NCI-H2227 (cell line): Measurements from ENCODE around the gene ATG101.

Experiments
- DNase-seq: peaks from one replicate; lab custom pipeline; 2025; ENCODE audit not compliant: unreplicated experiment; lab: John Stamatoyannopoulos, UW

Gene ATG101

DNA sequence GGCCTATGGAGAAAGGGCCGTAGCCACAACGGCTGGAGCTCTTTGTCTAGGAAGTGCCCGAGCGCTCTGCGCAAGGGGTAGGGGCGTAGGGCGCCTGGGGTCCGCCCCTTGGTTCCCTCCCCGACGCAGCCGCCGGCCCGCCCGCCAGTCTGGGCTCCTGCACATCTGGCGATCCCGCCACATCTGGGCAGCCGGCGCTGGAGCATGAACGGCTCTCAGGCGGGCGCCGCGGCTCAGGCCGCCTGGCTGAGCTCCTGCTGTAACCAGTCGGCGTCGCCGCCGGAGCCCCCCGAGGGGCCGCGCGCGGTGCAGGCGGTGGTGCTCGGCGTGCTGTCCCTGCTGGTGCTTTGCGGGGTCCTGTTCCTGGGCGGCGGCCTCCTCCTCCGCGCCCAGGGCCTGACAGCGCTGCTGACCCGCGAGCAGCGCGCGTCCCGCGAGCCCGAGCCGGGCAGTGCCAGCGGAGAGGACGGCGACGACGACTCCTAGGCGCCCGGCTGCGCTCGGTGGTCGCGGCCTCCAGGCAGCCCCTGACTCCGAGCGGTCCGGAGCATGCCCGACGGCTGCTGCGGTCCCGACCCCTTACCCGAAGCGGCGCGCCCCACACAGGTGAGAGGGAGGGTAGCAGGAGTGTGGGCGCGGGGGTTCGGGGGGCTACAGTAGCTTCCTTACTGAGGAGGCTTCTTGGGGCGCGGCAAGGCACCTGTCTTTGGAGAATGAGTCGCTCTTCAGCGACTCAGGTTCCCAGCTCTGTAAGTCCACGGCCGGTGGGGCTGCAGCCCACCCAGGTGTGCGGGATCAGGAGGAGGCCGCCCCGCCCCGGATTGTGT, 10.0 kb downstream of the ATG101 start, which contains the start of gene SMIM41:
SMIM41 (plus strand) TSS at position 129 of the 827 bp plus-strand sequence; CDS start at position 205, 76 bp downstream.
- no peak for DNase-seq

DNA sequence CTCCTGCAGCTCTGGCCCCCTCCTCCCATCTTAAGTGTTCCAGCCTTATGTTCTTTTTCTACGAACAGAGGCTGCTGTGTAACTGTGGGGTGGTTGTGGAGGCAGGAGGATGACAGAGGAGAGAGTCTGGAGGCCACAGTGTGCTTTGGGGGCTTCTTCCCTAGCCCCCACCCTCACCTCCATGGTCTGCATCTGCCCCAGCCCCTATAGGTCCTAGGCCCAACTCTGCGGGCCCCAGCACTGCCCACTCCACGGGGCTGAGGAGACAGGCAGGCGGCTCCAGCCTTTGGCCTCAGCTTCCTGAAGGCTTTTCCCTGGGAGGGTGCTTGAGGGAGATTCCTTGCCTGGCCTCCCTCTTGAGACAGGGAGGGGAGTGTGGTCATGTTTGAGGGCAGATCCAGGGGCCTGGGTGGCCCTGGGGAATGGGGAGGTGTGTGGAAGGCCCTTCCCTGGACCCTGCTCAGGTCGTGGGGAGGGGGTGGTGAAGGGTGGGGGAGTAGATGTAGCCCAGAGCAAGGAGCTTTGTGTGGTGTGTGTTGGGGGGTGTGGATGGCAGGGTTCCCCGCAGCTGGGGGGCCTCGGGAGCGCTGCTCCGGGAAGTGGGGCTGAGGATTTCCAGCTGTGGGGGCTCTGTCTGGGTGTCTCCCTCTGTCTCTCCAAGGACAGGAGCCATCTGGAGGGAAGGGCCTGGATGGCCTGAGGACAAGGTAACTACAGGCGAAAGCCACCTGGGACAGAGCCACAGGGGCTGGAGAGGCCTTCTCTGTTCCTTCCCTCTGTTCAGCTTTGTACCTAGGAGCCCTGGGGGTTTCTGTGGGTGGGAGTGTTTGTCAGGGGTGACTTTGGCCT, 10.8 kb downstream of the ATG101 start:
- DNase-seq, result no peak

DNA sequence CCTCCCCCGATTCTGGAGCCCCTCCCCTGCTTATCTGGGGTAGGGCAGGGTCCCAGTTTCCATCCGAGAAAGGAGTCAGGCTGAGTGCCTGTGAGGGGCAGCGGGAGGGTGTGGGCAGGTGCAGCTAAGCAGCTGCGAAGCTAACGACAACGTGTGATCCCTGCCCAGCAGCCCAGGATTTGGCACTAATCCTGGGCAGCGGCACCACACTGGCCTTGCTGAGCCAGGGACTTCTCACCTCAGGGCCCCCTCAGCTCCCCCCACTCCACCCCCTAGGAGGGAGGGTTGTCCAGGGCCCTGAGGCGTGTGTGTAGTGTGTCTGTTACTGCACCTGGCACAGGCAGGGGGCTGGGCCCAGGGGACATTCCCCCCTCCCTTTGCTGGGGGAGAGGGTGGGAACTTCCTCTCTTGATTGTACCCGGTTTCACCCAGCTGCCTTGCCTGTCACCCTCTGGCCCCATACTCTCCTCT, 11.5 kb downstream of the ATG101 start:
- DNase-seq, result no peak

DNA sequence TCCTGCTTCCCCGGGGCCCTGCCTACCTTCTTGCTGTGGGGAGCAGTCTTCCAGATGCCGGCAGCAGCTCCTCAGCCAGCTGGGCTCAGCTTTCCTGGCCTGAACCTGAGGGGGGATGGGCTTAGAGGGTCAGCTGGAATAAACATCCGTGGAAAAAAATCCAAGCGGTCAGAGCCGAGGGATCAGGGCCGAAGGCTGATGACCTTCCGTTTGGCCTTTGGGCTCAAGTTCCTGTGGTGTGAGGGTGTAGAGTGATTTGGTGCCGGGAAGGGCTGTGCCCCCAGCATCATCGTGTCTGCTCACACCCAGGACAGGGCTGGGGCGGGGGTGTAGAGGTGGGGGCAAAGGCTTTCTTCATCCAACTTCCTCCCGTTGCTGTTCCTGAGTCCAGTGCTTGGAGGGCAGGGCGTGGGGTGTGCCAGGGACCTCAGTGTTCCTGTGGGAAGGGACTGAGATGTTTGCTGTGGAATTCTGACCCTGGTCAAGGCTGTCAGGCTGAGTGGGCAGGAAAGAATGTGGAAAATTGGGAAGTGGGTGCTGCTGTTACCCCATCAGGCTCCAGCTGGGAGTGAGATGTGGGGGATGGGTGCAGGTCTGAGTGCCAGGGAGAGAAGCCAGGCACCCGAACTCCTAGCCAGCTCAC, 12.4 kb downstream of the ATG101 start:
- DNase-seq, result no peak

DNA sequence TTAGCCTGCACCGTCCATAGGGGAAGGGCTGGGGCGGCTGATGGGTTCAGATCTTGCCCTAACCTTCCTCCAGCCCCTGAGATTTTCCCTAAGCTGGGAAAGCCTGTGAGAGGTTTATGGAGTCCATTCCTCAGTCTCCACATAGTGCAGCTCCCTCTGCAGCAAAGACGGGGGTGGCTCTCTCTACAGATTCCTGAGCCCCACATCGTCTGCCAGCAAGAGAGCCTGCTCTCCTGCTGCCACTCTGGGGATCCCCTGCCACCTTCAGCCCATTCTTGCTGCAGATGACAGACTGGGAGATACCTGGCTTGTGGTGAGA, 12.8 kb downstream of the ATG101 start:
- DNase-seq, result no peak

- peak; percentile 76 for DNase-seq
Measured at GRCh38 chr12:52082988-52083637, 13.3 kb downstream of the ATG101 start.

- no peak for DNase-seq
Measured at GRCh38 chr12:52083638-52083996, 13.8 kb downstream of the ATG101 start.

DNA sequence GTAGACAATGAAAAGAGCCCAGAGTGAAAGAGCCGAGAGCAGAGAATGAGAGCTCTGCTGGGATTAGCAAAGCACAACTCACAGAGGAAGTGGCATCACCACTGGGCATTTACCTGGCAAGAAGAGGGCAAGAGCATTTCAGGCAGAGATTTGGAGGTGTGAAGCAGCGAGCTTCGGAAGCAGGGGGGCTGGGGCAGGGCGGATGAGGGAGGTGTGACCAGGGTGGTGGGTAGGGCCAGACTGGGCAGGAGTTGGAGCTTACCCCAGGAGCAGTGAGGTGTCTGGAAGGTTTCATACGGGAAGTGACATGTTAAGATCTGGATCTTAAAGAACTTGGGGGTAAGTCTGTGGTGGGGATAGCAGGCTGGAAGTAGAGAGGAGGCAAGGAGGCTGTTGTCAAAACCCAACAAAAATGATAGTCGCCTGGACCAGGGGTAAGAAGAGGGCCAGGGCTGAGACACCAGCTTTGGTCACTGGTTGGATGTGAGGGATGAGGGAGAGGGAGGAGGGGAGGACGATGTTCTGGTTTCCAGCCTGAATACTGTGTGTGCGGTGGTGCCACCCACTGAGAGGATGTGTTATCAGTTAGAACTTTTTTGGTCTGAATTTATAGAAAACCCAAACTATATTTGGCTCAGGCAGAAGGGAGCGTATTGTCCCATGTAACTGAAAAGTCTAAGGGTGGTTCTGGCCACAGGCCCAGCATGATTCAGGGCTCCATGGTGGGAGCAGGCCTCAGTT, 14.9 kb downstream of the ATG101 start:
- DNase-seq, result no peak

- DNase-seq, result no peak
Measured at GRCh38 chr12:52085682-52086180, 16.0 kb downstream of the ATG101 start.

DNA sequence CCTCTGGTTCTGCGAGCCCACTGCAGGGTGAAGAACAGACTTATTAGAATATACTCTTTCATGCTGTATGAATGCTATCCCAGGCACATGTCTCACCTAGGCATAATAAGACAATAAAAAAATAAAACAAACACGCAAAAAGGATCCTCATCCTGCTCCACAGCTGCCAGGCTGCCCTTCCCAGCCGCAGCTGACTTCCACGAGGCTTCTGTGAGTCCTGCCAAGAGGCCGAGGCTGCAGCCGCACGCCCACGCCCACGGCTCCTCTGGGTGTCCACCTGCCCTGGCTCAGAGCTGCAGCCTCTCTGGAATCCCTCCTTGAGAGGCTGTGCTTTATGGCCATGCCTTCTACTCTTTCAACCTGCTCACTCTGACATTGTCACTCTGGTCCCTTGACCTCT, 16.6 kb downstream of the ATG101 start:
- no peak for DNase-seq

DNA sequence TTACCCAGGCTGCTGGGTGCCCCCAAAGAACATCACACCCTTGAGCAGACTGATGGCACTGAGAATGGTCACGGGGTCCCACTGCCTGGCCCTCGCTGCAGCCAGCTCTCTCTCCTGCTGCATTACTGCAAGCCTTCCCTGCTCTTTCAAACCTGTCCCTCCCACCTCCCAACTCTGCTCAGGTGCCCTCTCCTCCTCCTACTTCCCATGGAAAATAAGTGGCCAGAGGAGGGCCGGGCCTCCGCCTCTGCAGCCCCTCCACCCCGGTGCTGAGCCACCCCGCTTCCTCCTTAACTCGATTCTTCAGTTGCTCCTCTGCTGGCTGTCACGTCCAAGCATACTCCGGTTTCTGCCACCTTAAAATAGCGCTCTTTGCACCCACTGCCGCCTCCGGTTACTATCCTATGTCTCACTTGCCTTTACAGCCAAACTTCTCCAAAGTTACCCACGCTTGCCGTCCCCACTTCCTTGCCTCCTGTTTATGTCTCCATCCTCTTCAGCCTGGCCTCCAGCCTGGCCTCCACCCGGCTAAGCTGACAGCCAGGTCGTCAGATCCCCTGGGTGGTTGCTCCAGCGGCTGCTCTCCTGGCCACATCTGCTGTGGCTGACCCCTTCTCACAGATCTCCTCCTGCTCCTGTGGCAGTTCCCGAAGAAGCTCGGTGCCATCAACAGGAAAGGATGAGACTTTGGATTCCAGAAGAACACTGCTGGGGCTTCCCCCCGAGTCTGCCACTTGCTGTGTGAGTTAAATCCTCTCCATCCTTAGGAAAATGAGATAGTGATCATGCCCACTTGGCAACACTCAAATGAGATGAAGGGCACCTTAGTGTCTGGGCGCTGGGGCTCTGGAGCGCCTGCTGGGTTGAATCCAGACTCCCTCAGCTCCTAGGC, 17.4 kb downstream of the ATG101 start:
- no peak for DNase-seq

DNA sequence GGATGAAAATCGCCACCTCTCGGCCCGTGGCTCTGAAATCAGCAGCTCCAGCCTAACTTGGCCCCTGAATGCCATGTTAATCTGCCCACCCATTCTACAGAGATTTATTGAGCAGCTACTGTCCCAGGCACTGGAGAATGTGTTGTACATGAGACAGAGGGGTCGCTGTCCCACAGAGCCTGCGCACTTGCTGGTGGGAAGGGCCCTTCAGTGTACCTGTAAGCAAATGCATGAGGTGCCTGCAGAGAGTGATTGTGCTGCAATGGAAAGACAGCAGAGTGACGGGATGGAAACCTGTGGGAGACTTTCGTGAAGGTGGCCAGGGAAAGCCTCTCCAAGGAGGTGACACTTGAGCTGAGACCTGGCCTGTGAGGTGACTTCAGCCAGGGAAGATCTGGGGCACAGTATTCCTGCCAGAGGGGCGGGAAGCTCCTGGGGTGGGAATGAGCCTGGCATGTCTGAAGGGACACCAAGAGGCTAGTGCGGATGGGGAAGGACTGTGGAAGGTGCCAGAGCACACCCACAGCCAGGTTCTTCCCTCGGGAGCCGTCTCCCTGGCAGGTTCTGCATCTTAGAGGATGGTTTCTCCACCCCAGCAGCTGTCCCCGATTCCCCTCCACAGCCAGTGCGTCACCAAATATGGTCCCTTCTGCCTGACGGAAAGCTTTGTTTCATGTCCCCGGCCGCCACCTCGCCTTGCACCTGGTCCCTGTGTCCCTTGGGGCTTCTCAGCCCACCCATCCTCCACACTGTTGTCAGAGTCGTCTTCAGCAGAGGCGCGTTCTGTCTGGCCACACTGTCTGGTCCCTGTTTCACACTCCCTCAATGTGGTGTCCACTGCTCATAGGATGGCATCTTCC, 18.4 kb downstream of the ATG101 start:
- DNase-seq, result no peak

DNA sequence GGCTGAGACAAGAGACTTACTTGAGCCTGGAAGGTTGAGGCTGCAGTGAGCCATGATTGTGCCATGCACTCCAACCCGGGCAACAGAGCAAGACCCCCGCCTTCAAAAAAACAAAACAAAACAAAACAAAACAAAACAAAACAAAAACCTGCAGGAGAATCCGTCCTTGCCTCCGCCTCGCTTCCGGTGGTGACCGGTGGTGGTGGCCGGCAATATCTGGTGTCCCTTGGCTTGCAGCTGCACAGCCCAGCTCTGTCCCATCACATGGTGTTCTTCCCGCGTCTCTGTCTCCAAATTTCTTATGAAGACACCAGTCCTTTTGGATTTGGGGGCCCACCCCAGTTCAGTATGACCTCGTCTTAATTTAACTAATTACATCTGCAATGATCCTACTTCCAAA, 19.7 kb downstream of the ATG101 start:
- DNase-seq, result no peak

GRCh38 chr12:52090291-52090690, 20.5 kb downstream of the ATG101 start:
- DNase-seq, result no peak

- no peak for DNase-seq
Measured at GRCh38 chr12:52091061-52091460, 21.3 kb downstream of the ATG101 start.

DNA sequence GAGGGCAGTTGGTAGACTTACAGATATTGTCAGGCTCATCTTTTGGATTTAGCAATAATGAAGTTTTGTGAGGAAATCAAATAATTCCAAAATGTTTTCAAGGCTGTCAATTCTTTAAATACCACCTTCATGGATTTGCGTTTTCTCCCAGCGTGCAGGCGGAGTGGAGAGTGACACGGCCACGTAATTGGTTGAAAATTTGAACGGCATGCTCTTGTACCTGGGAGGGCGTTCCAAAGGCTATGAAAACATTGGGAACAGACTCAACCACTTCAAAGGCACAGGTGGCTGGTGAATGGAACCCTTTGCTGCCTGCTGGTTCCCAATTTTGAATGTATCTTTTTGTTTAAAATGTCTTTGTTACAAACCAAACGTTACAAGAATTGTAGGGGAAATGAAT, 22.1 kb downstream of the ATG101 start:
- DNase-seq, result no peak

GRCh38 chr12:52093346-52093745, 23.6 kb downstream of the ATG101 start:
- DNase-seq, result no peak

- no peak for DNase-seq
Measured at GRCh38 chr12:52096332-52097044, 26.7 kb downstream of the ATG101 start.
